Right forelimb (tissue), 1 donor: Measurements from ENCODE around the gene ZNF335.
"Not testable (repeated sequence)": the region's sequence is repeated elsewhere in the genome, so short reads cannot be mapped to it uniquely, and the experiment has no call there.

ENCODE experiments used
- DNase-seq: peaks from one replicate; pipeline ENCODE4 v3.0.0-alpha.2; 2018

ZNF335 gene

DNA sequence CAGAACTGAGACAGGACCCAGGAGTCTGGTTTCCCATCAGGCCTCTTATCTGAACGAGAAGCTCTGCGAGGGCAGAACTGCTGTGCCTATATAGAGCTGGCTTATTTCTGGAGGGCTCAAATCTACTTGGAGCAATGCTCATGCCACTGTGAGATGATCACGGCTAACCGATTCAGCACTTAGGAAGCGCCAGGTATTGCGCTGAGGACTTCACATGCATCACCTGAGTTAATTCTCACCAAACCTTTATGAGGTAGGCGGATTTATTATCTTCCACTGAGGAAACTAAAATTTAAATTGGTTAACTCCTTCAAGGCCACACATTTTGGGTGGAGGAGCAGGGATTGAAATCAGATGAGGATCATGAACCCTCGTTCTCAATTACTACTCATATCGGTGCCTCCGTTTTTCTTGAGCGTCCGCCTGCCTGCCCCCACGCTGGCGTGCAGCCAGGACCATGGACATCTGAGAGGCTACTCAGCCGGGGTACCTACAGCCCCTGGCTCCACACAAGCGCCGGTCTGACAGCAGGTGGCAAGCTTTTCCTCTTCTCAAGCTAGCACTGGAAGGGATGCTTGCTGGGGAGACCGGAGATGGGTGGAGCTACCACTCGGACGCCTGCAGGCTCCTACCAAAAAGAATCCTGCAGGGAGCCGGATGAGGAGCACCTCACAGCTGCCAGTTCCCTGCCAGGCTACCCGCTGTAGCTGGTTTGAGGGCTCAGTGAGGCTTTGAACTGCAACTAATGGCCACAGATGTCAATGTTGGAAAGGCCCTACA, 38.5 kb downstream of the ZNF335 start:
- DNase-seq, result peak; percentile 75

DNA sequence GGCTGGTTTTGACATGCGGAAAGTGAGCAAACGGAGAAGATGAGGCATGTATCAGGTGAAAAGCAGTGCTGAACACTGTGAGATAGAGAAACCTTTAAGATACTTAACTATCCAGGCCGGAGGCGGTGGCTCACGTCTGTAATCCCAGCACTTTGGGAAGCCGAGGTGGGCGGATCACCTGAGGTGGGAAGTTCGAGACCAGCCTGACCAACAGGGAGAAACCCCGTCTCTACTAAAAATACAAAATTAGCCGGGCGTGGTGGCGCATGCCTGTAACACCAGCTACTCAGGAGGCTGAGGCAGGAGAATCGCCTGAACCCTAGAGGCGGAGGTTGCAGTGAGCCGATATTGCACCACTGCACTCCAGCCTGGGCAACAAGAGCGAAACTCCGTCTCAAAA, 40.3 kb downstream of the ZNF335 start:
- DNase-seq, result not testable (repeated sequence)

DNA sequence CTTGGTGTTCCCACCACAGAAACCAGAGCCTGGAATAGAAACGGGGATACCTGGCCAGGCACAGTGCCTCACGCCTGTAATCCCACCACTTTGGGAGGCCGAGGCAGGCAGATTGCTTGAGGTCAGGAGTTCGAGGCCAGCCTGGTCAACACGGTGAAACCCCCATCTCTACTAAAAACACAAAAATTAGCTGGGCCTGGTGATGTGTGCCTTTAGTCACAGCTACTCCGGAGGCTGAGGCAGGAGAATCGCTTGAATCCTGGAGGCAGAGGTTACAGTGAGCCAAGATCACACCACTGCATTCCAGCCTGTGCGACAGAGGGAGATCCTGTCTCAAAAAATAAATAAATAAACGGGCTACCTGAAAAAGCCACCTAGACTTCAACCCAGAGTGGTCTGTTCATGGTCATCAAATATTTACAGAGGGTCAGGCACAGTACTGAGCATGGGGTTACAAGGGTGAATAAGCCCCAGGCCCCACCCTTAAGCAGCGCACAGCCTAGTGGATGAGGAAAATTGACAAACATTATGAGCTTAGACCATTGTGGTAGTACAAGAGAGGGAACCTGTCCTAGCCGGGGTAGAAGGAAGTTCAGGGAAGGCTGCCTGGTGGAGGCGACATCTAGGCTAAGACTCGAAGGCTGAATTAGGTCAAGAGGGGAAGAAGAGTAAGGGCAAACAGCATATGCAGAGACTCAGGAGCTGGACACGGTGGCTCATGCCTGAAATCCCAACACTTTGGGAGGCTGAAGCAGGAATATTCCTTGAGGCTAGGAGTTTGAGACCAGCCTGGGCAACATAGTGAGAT, 44.7 kb downstream of the ZNF335 start:
- no peak for DNase-seq

DNA sequence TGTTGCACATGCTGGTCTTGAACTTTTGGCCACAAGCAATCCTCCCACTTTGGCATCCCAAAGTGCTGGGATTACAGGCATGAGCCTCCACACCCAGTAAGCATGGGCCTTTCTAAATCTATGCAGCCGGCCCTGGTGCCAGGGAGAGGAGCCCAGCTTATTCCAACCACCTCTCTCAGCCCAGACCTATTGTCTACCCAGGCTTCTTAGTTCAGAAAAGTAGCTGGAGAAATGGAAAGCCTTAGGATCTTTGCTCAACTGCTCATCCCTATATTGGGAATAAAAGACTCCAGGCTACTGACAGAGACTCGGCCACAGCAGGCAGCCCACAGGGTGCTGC, 45.3 kb downstream of the ZNF335 start:
- no peak for DNase-seq

DNA sequence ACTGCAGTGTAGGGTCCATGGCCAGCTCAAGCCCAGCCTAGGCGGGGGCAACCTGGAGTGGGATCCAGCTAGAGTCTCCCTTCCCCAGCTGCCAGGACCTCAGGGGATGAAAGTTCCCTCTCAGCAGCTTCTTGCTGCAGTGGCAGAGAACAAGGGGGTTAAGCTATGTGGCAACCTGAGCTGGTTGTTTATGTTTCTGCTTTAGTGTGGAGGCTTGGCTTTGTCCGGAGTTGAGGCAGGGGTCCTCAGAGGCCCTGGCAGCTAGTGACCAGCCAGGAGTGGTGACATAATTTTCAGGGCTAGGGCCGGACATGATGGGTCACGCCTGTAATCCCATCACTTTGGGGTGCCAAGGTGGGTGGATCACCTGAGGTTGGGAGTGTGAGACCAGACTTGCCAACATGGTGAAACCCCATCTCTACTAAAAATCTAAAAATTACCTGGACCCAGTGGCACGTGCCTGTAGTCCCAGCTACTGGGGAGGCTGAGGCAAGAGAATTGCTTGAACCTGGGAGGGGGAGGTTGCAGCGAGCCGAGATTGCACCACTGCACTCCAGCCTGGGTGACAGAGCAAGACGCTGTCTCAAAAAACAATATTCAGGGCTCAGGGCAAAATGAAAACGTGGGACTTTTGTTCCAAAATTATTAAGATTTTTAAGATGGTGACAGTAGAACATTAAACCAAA, 46.0 kb downstream of the ZNF335 start:
- no peak for DNase-seq

DNA sequence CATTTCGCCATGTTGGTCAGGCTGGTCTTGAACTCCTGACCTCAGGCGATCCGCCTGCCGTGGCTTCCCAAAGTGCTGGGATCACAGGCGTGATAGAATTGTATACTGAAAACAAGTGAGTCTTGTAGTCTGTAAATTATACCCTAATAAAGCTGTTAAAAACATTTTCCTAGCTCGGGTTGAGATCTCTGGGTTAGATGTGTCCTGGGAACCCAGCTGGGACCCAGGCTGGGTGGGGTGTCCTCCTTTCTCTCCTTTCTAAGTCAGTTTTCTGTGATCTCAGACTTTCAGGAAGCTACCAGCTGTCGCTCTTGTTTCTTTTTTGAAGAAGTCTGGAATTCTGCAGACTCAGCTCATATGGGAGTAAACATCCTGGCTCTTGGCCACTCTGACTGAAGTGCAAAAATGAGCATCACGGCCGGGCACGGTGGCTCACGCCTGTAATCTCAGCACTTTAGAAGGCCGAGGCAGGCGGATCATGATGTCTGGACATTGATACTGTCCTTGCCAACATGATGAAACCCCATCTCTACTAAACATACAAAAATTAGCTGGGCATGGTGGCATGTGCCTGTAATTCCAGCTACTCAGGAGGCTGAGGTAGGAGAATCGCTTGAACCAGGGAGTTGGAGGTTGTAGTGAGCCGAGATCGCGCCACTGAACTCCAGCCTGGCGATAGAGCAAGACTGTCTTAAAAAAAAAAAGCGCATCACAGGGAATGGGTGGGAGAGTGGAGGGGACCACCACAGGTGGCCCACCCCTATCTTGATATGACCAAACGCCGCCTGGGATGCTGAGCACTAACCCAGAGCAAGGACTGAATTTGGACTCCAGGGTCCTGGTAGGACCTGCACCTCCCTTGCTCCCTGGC, 47.4 kb downstream of the ZNF335 start:
- no peak for DNase-seq

DNA sequence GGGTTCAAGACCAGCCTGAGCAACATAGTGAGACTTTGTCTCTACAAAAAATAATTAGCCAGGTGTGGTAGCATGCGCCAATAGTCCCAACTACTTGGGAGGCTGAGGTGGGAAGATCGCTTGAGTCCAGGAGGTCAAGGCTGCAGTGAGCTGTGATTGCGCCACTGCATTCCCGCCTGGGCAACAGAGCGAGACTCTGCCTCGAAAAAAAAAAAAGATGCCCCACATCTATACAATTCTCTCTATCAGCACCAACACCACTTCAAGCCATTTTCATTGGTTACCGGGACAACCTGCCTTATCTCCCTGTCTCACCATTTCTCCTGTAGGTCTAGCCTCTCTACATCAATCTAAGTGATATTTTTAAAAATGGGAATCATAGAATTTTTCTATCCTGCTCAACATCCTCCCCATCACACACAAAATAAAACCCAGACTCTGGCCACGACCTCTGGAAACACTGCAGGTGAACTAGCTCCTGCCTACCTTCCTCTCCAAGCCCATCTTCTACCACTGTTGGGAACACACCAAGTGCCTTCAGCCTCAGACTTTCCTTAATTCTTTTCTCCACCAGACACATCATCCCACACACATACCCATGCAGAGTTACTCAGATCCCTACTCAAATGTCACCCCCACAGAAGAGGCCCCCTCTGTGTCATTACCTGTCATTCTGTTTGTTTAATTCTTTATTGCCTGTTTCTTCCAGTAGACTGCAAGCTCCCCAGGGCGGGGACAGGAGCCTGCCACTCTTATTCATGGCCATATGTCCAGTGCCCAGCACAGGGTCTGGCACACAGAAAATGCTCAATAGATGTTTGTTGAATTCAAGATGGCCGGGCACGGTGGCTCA, 50.4 kb downstream of the ZNF335 start:
- DNase-seq, result no peak

DNA sequence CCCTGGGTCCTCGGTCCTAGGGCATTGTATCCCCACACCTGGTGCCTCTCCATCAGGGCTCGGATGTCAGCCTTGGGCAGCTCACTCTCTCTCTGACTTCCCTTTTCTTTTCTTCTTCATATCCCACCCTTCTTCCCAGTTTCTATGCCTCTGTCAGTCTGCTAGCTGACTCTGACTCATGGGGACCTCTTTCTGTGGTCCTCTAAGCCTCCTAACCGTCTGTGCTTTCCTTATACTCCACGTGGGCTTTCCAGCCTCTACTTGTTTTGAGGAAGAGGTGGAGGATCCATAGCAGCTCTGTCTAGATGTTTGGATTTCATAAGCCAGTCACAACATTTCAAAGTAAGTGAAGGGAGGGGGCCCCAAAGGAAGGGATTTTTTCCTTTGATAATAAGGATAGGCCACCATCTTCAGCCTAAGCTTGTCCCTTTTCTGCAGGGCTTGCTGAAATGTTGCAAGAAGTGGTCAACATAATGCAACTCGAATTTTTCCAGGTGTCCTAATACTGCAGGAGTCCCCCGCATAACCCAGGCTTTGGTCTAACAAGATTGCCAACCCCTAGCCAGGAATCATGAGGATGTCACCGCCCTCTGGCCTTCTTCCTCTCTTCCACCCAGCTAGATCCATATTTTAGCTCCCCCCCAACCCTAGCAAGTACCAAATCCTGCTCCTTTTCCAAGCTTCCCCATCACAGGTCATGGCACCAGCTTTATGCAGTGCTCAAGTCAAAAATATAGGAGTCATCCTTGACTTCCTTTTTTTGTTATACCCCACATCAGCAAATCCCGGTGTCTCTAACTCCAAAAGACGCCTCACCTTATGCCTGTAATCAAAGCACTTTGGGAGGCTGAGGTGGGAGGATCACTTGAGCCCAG, 51.3 kb downstream of the ZNF335 start:
- DNase-seq, result no peak

DNA sequence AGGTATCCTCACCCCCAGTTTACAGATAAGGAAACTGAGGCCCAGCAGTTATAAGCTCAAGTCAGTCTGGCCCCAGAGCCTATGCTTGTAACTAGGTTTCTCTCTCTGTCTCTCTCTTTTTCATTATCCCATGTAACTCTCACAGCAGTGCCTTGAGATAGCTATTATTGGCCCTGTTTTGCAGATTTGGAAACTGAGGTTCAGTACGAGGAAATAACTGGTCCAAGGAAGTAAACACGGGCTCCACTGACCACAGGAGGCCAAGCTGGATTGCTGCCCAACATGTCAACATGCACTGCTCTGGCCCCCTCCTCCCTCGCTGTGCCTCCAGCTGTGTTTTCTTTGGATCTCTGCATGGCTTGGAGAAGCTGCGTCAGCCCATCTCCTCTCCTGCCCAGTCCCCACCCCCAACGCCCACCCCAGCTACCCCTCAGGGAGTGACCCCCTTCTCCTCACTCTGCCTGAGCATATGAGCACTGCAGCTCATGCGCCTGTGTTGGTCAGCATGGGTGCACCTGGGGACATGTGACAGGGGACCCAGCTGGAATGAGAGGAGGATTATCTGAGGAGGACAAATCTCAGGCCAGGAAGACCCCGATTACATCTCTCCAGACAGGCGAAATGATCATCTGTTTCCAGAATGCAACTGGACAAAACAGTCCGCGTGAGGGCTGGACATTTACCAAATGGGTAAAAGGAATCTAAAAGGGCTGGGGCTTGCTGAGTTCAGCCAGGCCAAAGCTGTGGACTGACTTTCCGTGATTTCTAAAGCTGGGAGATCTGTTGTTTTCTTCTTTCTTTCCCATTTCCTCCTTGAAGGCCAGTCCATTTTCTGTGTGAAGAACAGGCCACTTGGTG, 52.2 kb downstream of the ZNF335 start:
- DNase-seq, result peak; percentile 64

DNA sequence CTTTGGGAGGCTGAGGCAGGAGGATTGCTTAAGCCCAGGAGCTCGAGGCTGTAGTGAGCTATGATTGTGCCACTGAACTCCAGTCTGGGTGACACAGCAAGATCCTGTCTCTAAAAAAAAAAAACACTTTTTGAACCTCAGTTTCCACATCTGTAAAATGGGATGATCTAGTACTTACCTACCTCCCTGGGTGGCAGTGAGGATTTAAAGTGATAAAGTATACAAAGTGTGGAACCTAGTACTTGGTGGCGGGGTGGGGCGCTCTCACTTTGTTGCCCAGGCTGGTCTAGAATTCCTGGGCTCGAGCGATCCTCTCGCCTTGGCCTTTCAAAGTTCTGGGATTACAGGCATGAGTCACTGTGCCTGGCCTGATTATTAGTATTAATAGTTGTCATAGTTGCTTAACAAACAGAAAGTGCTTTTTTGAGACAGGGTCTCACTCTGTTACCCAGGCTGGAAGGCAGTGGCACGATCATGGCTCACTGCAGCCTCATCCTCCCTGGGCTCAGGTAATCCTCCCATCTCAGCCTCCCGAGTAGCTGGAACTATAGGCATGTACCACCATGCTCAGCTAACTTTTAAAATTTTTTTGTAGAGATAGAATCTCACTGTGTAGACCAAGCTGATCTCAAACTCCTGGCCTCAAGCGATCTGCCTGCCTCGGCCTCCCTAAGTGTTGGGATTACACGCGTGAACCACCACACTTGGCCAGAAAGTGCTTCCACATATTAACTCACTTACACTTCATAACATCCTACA, 53.0 kb downstream of the ZNF335 start:
- DNase-seq, result no peak

DNA sequence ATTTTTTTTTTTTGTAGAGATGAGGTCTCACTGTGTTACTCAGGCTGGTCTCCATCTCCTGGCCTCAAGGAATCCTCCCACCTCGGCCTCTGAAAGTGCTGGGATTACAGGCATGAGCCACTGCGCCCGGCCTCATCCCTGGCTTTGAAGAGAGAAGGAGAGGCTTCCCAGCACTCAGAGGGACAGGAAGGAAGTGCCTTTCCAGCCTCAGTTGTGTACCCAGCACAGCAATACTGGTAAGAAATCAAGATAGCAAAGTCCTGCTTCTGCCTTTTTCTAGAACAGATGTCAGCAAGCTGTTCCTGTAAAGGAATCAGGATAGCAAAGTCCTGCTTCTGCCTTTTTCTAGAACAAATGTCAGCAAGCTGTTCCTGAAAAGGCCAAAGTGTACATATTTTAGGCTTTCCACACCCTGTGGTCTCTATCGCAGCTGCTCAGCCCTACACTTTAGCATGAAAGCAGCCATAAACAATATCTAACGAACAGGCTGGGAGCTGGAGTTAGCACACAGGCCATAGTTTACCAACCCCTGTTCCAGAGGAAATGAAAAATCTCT, 53.7 kb downstream of the ZNF335 start:
- no peak for DNase-seq

DNA sequence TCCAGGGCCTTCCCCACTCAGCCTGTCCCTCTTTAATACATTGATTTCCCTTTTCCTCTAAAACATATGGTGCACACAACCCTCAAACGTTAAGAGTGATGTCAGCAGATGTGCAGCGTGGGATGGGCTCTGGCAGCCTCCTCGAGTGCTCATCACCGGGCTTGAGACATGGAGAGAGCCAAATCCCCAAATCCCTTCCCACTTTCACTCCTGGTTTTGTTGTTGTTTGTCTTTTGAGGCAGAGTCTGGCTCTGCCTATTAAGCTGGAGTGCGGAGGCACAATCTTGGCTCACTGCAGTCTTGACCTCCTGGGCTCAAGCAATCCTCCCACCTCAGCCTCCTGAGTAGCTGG, 54.2 kb downstream of the ZNF335 start:
- peak; percentile 68 for DNase-seq

DNA sequence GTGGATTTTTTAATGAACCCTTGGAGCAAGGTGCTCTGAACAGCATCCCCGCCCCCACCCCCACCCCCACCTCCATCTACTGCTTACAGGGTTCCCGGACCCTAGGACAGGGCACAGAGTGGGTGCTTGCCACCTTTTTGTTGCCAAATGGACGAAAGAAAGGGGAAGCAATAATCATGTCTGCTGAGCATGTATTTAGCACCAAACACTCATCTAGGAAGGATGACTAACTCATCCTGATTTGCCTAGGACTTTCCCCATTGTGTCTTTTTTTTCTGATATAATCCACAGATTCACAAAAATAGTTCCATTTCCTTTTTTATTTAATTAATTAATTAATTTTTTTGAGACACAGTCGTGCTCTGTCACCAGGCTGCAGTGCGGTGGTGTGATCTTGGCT, 58.9 kb downstream of the ZNF335 start:
- DNase-seq, result no peak

DNA sequence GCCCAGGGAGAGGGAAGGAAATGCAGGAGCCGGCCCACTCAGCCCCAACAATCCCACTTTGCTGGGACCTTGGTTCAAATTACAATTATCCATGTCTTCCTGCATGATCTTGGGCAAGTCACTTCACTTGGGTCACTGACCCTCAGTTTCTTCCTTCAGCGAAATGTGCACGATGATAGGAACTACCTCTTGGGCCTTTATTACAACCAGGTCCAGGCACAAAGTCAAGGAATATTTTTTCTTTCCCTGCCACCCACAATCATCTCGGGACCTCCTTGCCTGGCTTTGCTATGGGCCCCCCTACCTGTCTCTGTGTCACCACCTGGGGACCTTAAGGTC, 59.7 kb downstream of the ZNF335 start:
- DNase-seq, result no peak

DNA sequence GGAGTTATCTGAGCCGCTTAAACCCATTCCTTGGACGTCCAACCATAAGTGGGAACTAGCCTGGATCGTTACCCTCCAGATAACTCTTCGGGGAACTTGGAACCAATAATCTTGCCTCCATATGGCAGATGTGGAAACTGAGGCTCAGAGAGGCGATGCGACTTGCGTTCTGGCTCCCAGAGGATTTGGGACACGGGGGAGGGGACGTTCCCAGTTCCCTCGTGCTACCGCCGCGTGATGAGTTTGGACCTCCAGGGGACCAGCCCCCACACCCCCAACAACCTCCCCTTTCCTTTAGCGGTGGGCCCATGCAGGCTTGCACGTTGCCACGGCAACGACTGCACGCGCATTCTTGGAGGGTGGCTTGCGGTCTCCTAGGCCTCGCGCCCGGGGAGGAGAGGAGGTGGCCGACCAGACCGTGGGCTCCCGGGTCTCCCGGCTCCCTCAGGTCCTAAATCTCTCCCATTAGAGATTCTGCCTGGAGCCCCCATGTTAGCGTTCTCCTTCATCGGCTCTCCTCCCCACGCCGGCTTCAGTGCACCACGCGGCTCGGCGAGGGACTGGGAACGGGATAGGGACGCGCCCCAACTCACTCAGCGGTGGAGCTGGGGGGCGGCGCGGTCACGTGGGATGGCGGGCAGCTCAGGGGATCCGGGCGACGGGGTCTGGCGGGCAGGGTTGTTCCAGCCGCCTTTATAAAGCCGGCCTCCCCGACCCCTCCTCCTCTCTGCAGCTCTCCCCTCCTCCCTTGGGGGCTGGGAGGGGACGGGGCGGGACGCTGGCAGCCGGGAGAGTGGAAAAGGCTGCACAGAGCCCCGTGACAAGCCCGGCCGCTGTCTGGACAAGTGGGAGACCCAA, 60.3 kb downstream of the ZNF335 start, which contains the start of gene PLTP:
Gene PLTP (minus strand): TSS at position 670 of the 858 bp plus-strand sequence. CDS start 703 bp downstream, outside the sequence.
- peak; percentile 80 for DNase-seq

DNA sequence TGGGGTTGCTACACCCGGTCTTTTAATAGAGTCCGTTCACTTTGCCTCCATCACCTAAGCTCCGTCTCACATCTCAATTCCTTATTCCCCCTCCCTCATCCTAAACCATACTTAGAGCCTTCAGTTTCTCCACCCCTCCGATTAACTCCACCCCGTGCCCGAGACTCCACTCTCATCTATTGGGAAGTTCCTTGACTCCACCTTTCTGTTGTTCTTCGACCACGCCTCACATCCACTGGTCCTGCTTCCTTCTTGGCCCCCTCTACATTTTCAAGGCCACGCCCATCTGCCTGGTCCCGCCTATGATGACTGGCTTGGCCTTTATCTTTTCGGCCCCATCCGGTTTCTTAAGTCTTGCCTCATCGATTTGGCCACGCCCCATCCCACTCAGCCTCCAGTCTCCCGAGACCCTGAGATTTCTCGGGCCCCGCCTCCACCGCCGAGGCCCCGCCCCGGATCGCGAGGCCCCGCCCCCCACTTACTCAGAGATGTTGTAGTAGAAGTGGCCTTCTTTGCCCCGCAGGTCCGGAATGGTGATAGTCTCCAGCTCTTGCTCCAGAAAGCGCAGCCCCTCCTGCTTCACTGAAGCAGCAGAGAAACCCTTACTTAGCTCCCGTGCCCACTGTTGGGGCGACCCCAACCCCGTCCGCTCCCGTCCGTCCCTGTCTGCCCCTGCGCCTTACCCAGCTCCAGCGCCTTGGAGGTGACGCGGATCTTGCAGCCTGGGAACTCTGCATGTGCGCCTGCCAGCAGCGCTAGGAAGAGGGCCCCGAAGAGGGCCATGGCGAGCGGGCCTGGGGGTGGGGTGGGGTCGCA, 61.1 kb downstream of the ZNF335 start:
- peak; percentile 93 for DNase-seq
